Measurements from ENCODE around the gene EIF5AL1.
A peak's percentile ranks its signal among the peaks of the same experiment; 100 is the strongest.
"Not testable (repeated sequence)": the region's sequence is repeated elsewhere in the genome, so short reads cannot be mapped to it uniquely, and the experiment has no call there.

The EIF5AL1 gene

GRCh38 chr10:79488336-79488735, 24.0 kb upstream of the EIF5AL1 start:
- DNase-seq: no peak

GRCh38 chr10:79488870-79489269, 23.5 kb upstream of the EIF5AL1 start:
- no peak for DNase-seq

- DNase-seq: peak; percentile 74
Observed at GRCh38 chr10:79490400-79491142, 21.8 kb upstream of the EIF5AL1 start.

GRCh38 chr10:79491143-79491835, 21.0 kb upstream of the EIF5AL1 start:
- DNase-seq: no peak

- DNase-seq: no peak
Observed at GRCh38 chr10:79492256-79492655, 20.1 kb upstream of the EIF5AL1 start.

GRCh38 chr10:79492839-79493238, 19.5 kb upstream of the EIF5AL1 start:
- DNase-seq: no peak

- no peak for DNase-seq
Observed at GRCh38 chr10:79493806-79494205, 18.5 kb upstream of the EIF5AL1 start.

GRCh38 chr10:79494871-79495705, 17.2 kb upstream of the EIF5AL1 start:
- DNase-seq: no peak

GRCh38 chr10:79495791-79496190, 16.5 kb upstream of the EIF5AL1 start:
- DNase-seq: no peak

GRCh38 chr10:79496896-79497295, 15.4 kb upstream of the EIF5AL1 start:
- DNase-seq: no peak

GRCh38 chr10:79498291-79498829, 14.0 kb upstream of the EIF5AL1 start:
- no peak for DNase-seq

- no peak for DNase-seq
Observed at GRCh38 chr10:79502561-79503309, 9.6 kb upstream of the EIF5AL1 start.

- DNase-seq: not testable (repeated sequence)
Observed at GRCh38 chr10:79503787-79504186, 8.5 kb upstream of the EIF5AL1 start.

- DNase-seq: not testable (repeated sequence)
Observed at GRCh38 chr10:79504483-79504882, 7.8 kb upstream of the EIF5AL1 start.

GRCh38 chr10:79505328-79505727, 7.0 kb upstream of the EIF5AL1 start:
- DNase-seq: not testable (repeated sequence)

GRCh38 chr10:79505829-79506228, 6.5 kb upstream of the EIF5AL1 start:
- no peak for DNase-seq

- DNase-seq: no peak
Observed at GRCh38 chr10:79507440-79508167, 4.7 kb upstream of the EIF5AL1 start.

GRCh38 chr10:79508245-79508644, 4.1 kb upstream of the EIF5AL1 start:
- DNase-seq: not testable (repeated sequence)

GRCh38 chr10:79509306-79509933, 2.9 kb upstream of the EIF5AL1 start:
- DNase-seq: not testable (repeated sequence)

- not testable (repeated sequence) for DNase-seq
Observed at GRCh38 chr10:79509934-79510508, 2.3 kb upstream of the EIF5AL1 start.
